ENCODE measurements around the gene GNG14.

GRCh38 chr19:12668932-12669269 is 18.9 kb upstream of the GNG14 start:
- TF ChIP-seq CTCF (IDR thresholded peaks at IDR 0.05) (no peak), POLR2A (IDR thresholded peaks at IDR 0.05; ENCODE audit: low read depth) (no peak), POLR2AphosphoS5 (IDR thresholded peaks at IDR 0.05) (no peak), EP300 (IDR thresholded peaks at IDR 0.05) (no peak)

Data from esophagus muscularis mucosa (tissue), 4 donors.